Activated CD8-positive, alpha-beta memory T cell treated with anti-CD3 and anti-CD28 coated beads for 36 hours (primary cell): ENCODE results near the gene CTSH. TPM values are rescaled to one million over a fixed set of nuclear protein-coding genes. Genes with fewer than 3 reads are reported as not detected.
"Not testable (repeated sequence)": the region's sequence is repeated elsewhere in the genome, so short reads cannot be mapped to it uniquely, and the experiment has no call there.

Experiments
- CTCF ChIA-PET: fragments of 350-600 bp; sonication (Branson Sonifier 250); formaldehyde crosslinking; loops from one replicate; lab custom pipeline; 2021; ENCODE audit warnings: antibody characterized with exemption; lab: Charles Lee
- POLR2A ChIA-PET: fragments of 350-600 bp; sonication (Branson Sonifier 250); formaldehyde crosslinking; loops from one replicate; lab custom pipeline; 2021; ENCODE audit warnings: antibody characterized with exemption; lab: Charles Lee
- total RNA-seq, 2 experiments: library from RNA; stranded (reverse); gene quantifications; one replicate each; pipeline ENCODE4 v1.2.3, GENCODE V29; 2021

Gene CTSH
- total RNA-seq, 2 experiments from 2014 or later, result 7.2 to 7.4 TPM

DNA sequence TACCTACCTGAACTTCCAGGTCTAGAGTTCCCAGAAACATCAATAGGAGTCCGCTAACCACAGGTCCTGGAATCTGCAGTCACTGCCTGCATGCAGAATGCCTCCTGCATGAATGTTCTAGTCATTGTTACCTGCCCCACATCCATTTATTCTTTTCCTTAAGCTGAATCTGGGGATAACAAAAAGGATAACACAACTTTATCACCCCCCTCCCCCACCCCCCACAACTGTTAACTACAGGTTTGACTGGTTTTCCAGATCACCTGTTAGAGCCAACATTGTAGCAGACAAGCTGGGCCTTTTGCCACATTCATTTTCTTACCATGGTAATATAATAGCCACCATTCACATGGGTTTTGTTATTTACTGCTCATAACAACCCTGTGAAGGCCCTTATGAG lies 4.6 kb upstream of the CTSH start:
- ChIA-PET CTCF (no interaction called here), POLR2A (no interaction called here)

- POLR2A ChIA-PET, result interaction anchor here (0.5 kb wide), 1 partner anchor 42 kb away, joined by 4 read pairs; no protein-coding TSS in a partner anchor
- CTCF ChIA-PET, result interaction anchor here (0.6 to 1.2 kb wide), 2 partner anchors 23 to 31 kb away, joined by 3 read pairs; no protein-coding TSS in a partner anchor
Measured at GRCh38 chr15:78947506-78947905, 2.7 kb upstream of the CTSH start.

- CTCF ChIA-PET, result interaction anchor here (0.6 kb wide), 1 partner anchor 776 kb away, joined by 3 read pairs; no protein-coding TSS in a partner anchor
- POLR2A ChIA-PET, result no interaction called here
Measured at GRCh38 chr15:78946493-78946892, 1.6 kb upstream of the CTSH start.

DNA sequence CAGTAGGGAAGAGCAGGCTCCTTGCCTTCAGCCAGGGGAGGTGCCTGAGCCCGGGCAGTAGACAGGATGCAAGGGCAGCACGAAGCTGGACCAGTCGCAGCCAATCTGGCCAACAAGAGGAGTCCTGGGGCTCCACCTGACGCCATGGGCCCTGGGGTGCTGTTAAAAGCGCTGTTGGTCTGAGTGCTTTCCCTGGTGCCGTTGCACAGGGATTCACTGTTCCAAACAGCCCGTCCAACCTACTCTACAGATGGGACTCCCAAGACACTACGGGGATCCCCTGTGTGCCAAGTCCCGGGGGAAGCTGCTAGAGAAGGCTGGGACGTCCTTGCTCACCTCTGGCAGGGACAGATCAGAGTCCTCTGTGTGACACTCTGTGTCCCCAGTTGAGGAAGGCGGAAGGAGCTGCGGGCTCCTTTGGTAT lies 632 bp downstream of the CTSH start:
- ChIA-PET CTCF (no interaction called here), POLR2A (no interaction called here)

DNA sequence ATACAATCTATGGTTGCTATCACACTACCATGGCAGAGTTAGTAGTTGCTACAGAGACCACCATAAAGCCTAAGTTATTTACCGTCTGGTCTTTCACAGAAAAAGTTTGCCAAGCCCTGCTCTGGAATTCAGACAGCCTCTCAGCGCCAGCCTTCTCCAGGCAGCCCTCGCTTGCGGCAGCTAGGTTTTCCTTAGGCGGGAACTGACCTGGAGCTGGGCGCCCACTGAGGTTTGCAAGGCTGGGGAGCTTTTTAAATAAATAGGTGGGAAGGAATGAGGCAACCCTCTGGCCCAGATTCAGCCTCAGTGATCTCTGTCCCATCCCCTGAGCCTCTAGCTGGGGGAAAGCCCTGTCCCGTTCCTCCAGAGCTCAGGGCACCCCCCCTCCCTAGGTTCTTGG lies 1.2 kb downstream of the CTSH start:
- CTCF ChIA-PET, result no interaction called here
- POLR2A ChIA-PET, result interaction anchor here (0.5 kb wide), 1 partner anchor 87 kb away, joined by 3 read pairs; no protein-coding TSS in a partner anchor

DNA sequence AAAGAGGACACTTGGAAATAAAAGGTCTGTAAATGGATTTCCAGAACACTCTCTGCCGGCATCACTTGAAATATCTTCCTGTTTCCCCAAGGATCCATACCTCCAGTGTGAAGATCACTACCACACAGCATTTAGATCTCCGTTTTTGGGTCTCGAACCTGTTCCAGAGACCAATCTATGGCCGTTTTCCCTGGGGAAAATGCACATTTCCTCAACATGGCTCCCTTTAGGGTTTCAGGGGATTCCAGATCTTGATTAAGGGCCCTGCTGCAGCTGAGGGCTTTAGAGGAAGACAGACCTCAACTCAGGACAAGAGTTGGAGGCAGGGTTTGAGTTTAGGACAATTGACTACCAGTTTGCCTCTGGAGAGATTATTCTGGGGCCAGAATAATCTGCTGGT lies 2.1 kb downstream of the CTSH start:
- ChIA-PET CTCF (no interaction called here), POLR2A (no interaction called here)

GRCh38 chr15:78938658-78939488 lies 6.0 kb downstream of the CTSH start:
- POLR2A ChIA-PET, result interaction anchor here (0.7 kb wide), 1 partner anchor 271 kb away, joined by 3 read pairs; no protein-coding TSS in a partner anchor
- CTCF ChIA-PET, result no interaction called here

GRCh38 chr15:78937132-78937739 lies 7.6 kb downstream of the CTSH start:
- ChIA-PET POLR2A (no interaction called here), CTCF (no interaction called here)

DNA sequence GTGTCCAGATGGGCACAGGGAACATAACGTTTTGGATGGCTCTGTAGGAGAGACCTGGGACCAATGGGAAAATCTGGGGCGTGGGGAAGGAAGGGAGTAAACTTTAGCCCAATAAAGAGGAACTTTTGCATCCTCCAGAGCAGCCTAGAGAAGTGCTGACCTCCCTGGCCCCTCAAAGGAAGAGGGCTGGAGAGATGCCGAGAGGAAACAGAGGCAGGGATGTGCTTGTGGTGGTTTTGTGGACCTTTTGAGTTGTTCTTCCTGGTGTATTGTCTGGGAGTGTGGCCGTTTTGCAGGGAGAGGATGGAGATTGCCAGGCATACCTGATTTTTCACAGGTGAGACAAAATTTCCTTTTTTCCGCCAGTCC lies 10.2 kb downstream of the CTSH start:
- POLR2A ChIA-PET, result no interaction called here
- CTCF ChIA-PET, result interaction anchor here (1.1 kb wide), 1 partner anchor 19 kb away, joined by 3 read pairs; no protein-coding TSS in a partner anchor

DNA sequence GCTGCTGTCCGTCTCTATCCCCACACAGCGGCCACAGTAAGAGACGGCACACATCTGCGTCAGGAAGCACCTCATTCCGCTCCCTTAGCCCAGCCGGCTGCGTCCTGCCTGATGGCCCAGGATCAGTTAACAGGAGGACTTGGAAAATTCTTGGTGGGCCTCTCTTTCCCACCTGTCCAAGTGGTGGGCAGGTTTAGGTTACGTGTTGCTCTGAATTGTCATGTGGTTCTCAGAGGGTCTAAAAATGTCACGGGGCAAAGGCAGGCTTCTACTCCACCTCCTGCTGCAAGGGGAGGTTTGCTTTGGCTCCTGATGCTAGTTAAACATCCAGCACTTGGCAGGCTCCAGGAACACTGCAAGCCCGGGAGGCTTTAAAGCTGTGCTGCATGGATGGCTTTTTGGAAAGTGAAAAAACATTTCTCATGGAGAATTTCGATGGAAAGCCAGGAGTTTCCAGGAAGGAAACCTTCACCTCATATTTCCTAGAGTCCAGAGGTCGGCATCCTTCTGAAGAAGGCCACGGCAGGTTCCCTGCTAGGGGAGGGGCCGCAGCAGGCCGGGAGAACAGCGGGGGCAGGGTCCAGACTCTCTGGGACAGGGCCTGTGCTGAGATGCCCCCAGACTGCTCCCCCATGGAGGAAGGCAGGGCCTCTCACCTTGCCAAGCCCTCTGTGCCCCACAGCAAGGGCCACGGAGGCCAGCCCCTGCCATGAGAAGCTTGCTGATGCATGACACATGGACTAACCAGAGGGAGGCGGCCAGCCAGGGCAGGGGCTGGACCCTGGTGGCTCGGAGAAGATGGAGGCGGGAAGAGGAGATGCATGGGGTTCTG lies 10.8 kb downstream of the CTSH start:
- POLR2A ChIA-PET, result no interaction called here
- CTCF ChIA-PET, result no interaction called here

DNA sequence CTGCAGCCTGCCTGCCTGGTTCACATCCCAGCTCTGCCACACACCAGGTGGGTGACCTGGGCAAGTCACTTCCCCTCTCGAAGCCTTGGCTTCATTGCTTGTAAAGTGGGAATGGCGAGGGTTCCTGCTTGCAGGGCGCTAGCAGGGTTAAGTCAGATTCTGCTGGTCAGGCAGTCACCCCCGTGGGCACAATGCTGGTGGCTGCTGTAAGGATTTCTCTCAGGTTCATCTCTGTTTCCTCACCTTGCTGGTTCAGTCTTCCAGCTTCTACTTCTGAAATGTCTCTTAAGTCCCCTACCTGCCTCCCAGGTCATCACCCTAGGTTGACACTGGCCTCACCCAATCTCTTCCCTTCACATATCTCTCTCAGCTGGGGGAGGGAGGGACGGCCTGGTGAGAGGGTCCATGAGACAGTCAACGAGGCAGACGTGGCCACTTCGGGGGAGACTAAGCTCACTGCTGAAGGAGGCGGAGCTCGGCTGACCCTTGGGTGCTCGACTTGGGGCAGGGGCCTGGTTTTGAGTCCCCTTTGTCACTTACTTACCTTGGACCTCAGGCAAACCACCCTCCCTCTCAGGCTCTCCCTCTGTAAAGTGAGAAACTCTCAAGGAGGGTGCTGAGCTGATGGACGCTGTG lies 11.5 kb downstream of the CTSH start:
- POLR2A ChIA-PET, result no interaction called here

DNA sequence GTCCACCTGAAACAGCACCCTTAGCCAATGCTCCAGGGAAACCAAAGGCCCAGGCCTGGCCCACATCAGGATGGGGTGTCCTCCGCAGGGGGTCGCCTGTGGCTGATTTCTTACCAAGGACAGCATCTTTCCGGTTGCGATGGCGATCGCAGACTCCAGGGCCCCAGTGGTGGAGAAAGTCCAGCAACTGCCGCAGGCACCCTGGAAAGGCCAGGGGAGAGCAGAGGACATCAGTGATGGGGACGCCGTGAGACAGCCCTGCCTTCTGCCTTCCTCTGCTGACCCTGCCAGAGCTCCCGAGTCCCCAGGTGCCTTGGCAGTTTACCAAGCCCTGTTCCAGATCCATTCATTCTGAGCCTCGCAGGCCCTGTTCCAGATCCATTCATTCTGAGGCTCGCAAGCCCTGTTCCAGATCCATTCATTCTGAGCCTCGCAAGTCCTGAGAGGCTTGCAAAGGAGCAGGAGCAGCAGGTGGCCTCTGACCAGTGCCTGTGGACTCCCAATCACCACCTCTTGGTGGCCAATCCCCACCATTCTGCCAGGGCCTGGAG lies 12.5 kb downstream of the CTSH start:
- ChIA-PET CTCF (no interaction called here), POLR2A (no interaction called here)

More for the DNA sequence above, 11.5 kb downstream of the CTSH start:
- CTCF ChIA-PET, result no interaction called here

DNA sequence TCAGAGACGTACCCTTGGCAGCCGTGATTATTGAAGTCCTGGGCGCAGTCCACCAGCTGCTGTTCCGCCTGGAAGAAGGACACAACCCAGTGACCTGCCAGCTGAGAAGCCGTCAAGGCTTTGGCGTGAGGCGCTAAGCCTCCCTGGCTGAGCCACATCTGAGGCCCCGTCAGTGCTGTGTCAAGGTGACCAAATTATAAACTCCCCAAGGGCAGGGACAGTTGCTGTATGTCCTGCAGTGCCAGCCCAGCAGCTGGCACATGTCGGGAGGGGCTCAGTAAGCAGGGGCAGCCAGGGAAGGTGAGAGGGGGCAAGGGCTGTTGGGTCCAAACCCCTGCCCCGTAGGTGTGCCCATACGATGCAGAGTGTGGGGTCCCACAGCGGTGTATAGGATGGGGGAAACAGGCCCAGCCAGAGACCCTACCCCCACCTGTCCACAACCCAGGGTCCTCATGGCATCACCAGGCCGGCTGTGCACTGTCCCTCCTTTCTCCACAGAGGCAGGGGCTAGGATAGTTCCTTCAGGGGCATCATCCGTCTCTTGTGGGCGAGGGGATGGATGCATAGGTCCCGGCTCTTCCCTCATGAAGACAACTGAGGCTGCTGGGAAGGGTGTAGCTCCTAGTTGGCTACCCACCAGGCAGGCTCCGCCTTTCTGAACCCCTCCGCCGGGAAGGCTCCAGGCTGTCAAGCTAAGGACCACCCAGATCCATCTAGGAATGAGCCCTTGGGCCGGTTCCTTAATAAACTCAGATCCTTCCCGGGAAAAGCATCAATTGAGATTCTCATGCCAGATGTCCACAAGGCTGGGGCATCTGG lies 13.2 kb downstream of the CTSH start:
- ChIA-PET POLR2A (no interaction called here), CTCF (no interaction called here)

DNA sequence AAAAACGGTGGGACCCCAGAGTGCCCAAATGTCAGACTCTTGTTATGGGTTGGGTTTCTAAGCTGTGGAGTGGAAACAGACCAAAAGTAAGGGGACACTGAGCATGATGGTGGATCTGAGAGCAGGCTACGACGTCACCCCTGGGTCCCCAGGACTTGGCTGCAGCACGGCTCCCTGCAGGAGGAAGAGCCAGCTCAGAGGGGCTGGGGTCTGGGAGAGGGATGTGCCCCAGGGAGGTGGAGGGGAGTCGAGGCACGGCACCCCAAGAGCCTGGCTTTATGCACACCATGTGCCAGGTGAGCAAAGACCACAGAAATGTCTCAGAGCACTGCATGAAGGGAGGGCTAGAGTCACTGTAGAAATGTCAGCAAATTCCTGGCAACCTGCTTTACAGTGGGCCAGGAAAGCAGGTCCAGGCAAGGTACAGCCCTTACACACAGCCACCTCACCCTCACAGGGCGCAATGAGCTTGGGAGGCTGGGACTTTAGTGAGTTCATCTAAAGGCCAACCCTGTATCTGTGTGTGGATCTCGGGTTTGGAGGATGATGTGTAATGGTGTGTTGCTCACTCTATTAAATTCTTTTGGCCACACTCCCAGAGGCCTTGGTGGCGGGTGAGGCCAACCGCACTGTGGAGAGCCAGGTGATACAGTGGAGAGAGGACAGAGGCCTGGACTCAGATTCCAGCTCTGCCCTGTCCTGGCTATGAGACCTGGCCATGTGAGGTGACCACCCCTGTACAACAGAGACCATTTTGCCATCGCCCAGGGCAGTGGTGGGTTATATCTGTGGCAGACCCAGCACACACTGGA lies 14.1 kb downstream of the CTSH start:
- ChIA-PET CTCF (no interaction called here), POLR2A (no interaction called here)

DNA sequence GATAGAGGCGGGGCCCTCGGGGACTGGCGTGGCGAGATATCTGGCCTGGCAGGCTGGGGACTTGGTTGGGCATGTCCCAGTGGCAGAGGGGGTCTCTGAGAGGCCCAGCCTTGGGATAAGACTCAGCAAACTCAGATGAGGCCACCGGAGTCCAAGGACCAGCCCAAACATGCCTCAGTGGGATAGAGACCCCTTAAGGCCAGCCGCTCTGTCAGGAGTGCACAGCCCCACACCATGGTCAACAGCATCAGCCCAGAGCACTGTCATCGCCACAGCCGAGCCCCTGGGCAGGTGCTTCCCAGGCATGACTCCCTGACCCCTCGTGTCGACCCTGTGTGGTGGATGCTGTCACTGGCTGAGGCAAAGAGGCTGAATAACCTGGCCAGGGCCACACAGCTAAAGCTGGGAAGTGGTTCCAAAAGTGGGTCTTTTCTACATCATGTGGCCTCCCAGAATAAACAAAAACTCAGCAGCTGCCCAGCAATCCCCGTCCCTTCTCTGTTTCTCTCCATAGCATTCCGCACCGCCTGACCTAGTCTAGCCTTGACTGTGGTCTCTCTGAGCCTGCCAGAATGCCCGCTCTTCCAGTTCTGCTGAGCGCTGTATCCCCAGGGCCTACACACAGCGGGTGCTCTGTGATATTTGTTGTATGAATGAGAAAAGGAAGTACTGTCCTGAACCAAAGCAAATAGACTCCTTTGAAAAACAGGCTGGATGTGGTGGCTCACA lies 15.1 kb downstream of the CTSH start:
- CTCF ChIA-PET, result no interaction called here

DNA sequence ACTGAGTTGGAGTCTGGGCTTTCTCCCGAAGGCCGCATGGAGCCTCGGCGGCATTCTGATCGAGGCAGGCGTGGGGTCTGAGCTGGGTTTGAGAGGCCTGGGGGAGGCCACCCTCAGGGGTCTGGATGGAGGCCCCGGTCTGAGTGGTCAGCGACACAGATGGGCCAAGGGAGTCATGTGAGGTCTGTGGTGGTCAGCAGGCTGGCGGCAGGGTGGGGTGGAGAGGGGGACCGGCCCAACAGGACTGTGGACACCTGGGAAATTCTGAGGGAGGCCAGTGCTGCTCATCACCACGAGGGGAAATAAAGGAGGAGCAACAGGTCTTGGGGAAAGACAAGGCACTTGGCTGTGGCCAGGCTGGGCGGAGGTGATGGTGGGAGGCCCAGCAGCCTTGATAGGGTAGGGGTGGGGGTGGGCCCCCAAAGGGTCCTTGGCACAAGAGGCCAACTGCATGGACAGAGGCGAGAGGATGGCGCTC lies 16.2 kb downstream of the CTSH start:
- ChIA-PET CTCF (no interaction called here), POLR2A (no interaction called here)

More for the DNA sequence above, 15.1 kb downstream of the CTSH start:
- POLR2A ChIA-PET, result no interaction called here

- POLR2A ChIA-PET, CTCF ChIA-PET: not testable (repeated sequence)
Measured at GRCh38 chr15:78928176-78928575, 16.7 kb downstream of the CTSH start.
